AG20443 (cell line): ENCODE results near the gene PARD6B.
A peak's percentile ranks its signal among the peaks of the same experiment; 100 is the strongest.
"Not testable (repeated sequence)": the region's sequence is repeated elsewhere in the genome, so short reads cannot be mapped to it uniquely, and the experiment has no call there.

Source experiments
- DNase-seq: peaks from one replicate; pipeline ENCODE4 v3.0.0; 2012; ENCODE audit warnings: low spot score, mixed read lengths

Gene PARD6B

DNA sequence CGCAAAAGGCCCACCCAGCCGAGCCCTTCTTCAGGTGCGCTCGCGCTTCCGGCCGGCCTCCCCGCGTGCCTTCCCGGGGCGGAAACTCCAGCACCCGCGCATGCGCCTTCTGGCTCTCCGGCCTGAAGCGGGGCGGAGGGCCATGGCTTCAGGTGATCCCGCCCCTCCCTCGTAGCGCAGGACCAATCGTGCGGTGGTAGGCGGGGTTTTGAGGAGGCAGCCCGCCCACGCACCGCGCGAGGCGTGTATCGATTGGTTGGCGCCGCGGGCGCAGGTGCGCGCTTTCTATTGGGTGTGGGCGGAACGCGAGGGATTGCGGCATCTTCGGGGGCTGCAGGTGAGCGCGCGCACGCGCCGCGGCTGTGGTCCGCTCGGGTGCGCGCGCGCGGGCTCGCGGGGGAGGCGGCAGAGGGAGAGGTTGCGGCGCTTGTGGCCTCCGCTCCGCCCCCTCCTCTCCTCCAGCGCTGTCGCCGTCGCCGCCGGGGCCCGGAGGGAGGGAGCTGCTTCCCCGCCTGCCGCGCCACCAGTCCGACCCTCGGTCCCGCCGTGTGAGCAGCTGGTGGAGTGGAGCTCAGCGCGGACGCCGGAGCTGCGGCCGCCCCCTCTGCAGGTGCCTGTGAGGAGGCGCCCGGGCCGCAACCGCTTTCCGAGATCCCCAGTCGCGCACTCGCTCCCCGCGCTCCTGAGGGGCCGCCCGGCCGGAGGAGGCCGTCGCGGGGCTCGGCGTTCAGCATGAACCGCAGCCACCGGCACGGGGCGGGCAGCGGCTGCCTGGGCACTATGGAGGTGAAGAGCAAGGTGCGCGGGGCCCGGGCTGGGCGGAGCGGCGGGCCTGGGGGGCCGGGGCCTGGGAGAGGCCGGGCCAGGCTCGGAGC, at the start of gene PARD6B:
PARD6B (plus strand) TSS at position 526 of the 875 bp plus-strand sequence; CDS start at position 733, 207 bp downstream.
- DNase-seq = peak; percentile 98

GRCh38 chr20:50682065-50682464, 49.3 kb upstream of the PARD6B start:
- DNase-seq = no peak

GRCh38 chr20:50682947-50683530, 48.3 kb upstream of the PARD6B start:
- no peak for DNase-seq

DNA sequence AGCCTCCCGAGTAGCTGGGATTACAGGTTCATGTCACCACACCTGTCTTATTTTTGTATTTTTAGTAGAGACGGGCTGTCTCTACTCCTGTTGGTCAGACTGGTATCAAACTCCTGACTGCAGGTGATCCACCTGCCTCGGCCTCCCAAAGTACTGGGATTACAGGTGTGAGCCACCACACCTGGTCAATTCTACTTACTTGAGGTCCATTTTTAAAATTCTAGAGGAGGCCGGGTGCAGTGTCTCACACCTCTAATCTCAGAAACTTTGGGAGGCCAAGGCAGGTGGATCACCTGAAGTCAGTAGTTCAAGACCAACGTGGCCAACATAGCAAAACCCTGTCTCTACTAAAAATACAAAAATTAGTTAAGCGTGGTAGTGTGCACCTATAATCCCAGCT, 47.8 kb upstream of the PARD6B start:
- no peak for DNase-seq

- DNase-seq = no peak
Measured at GRCh38 chr20:50686821-50687220, 44.6 kb upstream of the PARD6B start.

- DNase-seq = no peak
Measured at GRCh38 chr20:50688256-50688975, 43.0 kb upstream of the PARD6B start.

DNA sequence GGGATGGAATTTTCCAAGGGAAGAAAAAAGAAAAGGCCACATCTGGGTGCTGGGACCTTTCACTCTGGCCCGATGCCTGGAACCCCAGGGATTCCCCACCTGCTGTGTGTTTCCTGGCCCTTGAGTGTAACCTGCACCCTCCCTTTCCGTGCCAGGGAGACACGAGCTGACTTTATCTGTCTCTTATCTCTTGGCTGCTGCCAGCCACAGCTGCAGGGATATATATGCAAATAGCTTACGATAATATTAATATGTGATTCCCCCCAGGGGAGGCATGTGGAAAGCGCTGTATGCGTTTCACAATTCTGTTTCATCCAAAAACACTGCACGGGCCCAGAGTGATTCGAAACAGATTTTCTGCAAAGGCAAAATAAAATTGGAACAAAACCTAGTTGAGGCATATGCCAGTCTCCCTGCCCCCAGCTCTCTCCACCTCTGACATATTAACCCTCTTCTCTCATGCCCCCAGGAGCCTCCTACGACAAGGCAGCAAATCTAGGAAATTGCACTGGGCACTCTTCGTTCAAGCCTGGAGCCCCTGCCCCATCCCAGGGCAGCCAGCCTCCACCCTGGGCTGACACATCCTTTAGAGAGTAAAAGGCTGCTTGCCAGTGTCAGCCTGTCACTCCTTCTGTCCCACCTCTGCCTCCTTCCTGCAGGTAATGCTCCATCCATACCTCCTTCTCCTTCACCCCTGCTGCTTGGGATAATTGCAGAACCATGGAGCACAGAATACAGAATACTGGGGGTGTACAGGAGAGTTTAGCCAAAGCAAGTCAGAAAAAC, 41.3 kb upstream of the PARD6B start:
- DNase-seq = no peak

- DNase-seq = peak; percentile 64
Measured at GRCh38 chr20:50690650-50691572, 40.5 kb upstream of the PARD6B start, which contains the start of gene RIPOR3. RIPOR3 (minus strand) TSS chr20:50691542; CDS start chr20:50691128, 414 bp downstream.

- DNase-seq = peak; percentile 55
Measured at GRCh38 chr20:50691573-50692551, 39.5 kb upstream of the PARD6B start.

DNA sequence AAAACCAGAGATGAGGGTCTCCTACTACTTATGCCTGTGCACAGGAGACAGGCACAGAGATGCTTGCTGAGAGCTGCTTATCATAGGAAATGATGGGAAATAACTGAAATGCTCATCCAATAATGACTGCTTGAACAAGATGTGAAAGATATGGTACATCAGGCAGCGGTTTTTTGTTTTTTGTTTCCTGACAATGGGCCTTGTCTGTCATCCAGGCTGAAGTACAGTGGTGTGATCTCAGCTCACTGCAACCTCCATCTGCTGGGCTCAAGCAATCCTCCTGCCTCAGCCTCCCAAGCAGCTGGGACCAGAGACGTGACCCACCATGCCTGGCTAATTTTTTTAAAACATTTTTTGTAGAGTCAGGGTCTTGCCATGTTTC, 38.8 kb upstream of the PARD6B start:
- no peak for DNase-seq

DNA sequence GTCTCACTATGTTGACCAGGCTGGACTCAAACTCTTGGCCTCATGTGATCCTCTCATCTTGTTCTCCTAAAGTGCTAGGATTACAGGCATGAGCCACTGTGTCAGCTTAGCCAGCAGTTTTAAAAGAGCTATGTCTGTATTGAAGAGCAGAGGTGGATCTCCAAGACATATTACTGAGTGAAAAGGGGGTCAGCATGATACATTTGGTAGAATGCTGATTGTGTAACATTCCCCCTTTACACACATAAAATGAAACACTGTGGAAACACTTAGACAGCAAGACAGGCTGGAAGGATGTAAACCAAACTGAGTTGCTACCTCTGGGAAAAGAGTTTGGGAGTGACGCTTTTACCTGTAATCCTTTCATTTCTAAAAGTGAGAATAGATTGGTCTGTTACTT, 38.4 kb upstream of the PARD6B start:
- no peak for DNase-seq

- DNase-seq = no peak
Measured at GRCh38 chr20:50694379-50695134, 36.8 kb upstream of the PARD6B start.

DNA sequence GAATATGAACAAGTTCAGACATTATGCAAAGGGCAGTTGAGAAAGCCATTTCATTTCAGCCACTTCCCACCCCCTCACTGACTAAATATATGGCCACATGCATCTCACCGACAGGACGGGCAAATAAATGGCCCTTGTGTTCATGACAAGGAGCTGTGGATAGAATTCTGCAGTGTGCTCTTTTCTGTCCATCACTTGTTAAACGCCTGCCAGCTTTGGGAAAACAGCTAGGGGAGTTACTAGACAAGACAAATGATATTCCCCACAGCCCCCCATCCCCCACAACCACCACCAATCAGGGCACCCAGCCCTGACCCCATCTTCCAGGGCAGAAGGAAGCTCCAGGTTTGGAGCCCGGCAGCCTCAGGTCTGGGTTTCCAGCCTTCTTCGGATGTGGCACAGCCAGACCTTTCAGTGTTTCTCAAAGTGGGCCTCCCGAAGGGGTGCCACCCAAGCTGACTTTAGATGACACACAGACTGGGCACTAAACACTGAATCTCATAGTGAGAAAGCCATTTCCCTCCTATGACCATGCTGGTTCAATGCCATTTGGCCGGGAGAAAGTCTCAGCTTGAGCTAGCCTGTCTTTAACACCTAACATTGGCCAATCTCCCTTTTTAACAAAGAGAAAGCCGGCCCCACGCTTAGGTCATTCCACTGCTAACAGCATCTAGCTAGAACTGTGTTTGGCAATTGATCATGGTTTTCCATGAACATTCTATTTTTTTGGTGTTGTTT, 36.1 kb upstream of the PARD6B start:
- peak; percentile 49 for DNase-seq

GRCh38 chr20:50698255-50698654, 33.1 kb upstream of the PARD6B start:
- DNase-seq = not testable (repeated sequence)

GRCh38 chr20:50699688-50700087, 31.7 kb upstream of the PARD6B start:
- no peak for DNase-seq

DNA sequence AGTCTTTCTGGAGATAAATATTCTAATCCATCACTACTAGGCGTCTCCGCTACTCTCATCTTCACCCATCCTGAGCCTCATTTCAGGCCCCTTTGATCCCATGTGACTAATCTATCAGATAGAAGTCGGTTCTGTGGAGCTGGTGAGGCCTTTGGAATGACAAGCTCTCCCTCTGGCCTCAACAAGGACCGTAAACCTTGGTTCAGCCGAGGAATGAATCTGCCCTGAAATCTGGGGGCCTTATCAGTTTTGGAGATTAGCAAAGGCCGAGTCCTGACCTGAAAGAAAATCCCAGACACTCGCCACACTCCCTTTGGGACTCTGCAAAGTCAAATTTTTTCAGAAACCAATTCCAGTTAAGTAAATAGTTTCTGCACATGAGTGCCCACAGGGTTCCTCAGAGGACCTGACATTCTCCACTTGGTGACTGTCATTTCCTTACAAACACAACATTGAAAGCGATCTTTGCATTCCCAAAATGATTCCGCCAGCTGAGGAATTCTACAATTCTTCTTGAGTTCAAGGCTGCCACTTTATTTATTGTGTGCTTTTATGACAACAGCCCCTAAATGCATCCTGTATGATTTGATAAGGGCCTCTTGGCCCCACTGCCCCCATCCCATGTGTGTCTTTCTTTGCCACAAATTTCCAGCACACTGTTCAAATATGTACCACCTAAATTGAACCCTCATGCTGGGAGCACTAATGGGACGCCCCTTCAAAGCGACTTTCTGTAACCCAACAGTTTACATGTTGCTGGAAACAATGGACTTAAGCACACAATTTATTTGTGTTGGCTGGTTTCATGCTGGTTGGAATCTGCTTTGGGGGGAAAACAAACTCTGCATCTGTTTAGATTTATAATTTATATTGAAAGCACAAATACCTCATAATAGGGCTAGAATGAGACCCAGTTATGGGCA, 30.1 kb upstream of the PARD6B start:
- no peak for DNase-seq
